HG02852 (cell line): ENCODE measurements around the gene RPGRIP1.
"Not testable (repeated sequence)": the region's sequence is repeated elsewhere in the genome, so short reads cannot be mapped to it uniquely, and the experiment has no call there.

Experiments used
- ATAC-seq: cut with Tn5 transposase; IDR thresholded peaks from one replicate; pipeline ENCODE4 v1.9.1; 2021; ENCODE audit warnings: mild to moderate bottlenecking, moderate library complexity; ENCODE audit not compliant: unreplicated experiment

RPGRIP1 gene

DNA sequence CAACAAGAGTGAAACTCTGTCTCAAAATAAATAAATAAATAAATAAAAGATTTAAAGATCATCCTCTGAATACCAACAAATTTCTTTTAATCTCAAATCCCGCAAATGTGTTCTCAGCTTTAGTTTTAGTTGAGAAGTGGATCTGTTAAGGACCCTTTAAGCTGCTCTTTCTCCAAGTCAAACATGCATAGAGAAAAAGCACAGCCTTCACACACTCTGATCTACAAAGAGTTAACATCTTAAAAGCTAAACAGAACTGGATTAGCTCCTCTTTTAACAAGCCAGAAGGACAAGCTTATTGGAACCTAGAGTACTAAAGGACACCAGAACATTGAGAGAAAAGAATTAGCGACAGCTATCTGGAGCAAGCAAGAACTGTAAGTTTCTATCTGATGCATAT is at the start of gene RPGRIP1:
TSS of gene RPGRIP1 (plus strand) at position 301 of the 400 bp plus-strand sequence. CDS start 7,894 bp downstream, outside the sequence.
- no peak for ATAC-seq

DNA sequence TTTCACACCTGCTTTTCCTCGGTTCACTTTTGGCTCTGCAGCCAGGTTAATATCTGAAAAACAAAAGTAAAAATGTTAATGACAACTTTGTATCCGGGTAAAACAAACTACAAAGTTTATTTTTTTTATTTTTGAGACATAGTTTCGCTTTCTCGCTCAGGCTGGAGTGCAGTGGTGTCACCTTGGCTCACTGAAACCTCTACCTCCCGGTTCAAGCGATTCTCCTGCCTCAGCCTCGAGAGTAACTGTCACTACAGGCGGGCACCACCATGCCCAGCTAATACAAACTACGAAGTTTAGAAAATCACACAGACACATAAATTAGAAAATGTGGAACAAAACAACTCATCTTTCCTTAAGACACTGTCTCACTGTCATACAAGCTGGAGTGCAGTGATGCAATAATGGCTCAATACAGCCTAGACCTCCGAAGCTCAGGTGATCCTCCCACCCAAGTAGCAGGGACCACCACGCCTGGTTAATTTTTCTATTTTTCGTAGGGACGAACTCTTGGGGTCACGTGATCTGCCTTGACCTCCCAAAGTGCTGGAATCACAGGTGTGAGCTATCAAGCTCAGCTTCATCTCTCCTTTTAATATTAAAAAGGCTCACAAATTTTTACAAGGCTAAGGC is 48.7 kb upstream of the RPGRIP1 start:
- no peak for ATAC-seq

DNA sequence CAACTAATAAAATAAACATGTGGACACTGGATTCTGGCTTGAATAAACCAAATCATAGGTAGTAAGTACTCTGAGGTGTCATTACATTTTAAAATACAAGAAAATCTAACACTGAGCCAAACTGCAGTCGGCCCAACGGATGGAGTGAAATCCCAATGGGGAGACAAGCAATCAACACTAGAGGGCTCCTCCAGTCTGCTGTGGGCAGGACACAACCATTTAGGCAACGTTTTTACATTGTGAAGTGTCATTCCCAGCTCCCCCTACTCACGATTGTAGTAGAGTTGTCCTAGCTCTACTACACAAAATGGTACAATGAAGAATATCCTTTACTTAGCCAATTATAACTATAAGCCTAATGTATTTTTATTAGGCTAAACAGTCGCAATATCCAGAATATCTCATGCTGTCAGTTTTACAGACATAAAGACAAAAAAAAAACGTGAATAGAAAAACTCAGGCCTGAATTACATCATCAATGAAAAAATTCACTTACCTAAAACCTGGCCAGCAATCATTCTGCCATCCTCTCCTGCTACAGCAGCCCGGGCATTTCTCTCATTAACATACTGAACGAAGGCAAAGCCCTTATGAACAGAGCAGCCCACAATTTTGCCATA is 46.3 kb upstream of the RPGRIP1 start:
- no peak for ATAC-seq

GRCh38 chr14:21234112-21234511 is 45.8 kb upstream of the RPGRIP1 start:
- ATAC-seq, result no peak

- no peak for ATAC-seq
These were observed 42.7 kb upstream of the RPGRIP1 start for GRCh38 chr14:21236948-21237797.

DNA sequence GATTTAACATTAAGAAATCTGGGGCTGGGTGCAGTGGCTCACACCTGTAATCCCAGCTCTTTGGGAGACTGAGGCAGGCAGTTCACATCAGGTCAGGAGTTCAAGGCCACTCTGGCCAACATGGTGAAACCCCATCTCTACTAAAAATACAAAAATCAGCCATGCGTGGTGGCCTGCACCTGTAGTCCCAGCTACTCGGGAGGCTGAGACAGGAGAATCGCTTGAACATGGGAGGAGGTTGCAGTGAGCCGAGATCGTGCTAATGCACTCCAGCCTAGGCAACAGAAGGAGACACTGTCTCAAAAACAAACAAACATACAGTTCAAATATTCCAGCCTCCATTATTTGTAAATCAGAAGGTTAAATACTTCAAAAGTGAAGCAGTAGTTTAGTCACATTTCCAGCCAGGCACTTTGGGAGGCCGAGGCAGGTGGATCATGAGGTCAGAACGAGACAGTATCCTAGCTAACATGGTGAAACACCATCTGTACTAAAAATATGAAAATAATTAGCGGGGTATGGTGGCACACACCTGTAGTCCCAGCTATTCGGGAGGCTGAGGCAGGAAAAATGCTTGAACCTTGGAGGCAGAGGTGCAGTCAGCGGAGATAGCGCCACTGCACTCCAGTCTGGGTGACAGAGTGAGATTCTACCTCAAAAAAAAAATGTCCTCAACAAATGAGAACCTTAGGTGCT is 40.9 kb upstream of the RPGRIP1 start:
- ATAC-seq, result no peak

GRCh38 chr14:21240417-21240816 is 39.5 kb upstream of the RPGRIP1 start:
- ATAC-seq, result no peak

- ATAC-seq, result no peak
These were observed 38.6 kb upstream of the RPGRIP1 start for GRCh38 chr14:21241218-21241819.

GRCh38 chr14:21244544-21244943 is 35.3 kb upstream of the RPGRIP1 start:
- ATAC-seq, result no peak

DNA sequence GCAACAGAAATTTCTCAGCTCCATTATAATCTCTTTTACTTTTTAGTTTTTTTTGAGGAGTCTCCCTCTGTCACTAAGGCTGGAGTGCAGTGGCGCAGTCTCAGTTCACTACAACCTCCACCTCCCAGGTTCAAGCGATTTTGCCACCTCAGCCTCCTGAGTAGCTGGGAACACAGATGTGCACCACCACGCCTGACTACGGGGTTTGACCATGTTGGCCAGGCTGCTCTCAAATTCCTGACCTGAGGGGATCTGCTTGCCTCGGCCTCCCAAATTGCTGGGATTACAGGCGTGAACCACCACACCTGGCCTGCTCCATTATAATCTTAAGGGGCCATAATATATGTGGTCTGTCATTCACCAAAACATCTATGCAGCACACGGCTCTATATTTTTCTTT is 34.1 kb upstream of the RPGRIP1 start:
- ATAC-seq, result no peak

DNA sequence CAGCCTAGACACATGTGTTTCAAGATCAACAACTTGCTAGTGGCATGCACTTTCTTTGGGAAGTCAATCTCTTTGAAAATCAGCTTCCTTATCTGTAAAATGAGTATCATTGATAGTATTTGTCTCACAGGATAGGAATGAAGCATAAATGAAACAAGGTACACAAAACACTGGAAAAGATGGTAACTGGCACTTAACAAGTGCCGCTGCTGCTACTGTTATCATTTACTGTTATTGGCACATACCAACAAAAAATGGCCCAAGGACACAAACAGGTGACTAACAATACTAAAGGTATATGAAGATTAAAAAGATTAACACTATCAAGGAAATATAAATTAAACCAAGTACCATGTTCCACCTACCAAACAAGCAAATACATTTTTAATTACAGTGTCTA is 31.5 kb upstream of the RPGRIP1 start:
- no peak for ATAC-seq

GRCh38 chr14:21248739-21249411 is 31.0 kb upstream of the RPGRIP1 start:
- no peak for ATAC-seq

DNA sequence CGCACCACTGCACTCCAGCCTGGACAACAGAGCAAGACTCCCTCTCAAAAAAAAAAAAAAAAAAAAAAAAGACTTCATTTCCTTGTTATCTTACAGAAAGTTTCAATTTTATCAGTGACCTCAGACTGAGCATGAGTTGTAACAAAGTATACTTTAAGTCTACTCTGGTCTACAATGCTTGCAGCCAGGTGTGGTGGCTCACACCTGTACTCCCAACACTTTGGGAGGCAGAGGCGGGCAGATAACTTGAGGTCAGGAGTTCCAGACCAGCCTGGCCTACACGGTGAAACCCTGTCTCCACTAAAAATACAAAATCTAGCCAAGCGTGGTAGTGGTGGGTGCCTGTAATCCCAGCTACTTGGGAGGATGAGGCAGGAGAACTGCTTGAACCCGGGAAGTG is 28.7 kb upstream of the RPGRIP1 start:
- ATAC-seq, result no peak

GRCh38 chr14:21252149-21252548 is 27.7 kb upstream of the RPGRIP1 start:
- ATAC-seq, result no peak

DNA sequence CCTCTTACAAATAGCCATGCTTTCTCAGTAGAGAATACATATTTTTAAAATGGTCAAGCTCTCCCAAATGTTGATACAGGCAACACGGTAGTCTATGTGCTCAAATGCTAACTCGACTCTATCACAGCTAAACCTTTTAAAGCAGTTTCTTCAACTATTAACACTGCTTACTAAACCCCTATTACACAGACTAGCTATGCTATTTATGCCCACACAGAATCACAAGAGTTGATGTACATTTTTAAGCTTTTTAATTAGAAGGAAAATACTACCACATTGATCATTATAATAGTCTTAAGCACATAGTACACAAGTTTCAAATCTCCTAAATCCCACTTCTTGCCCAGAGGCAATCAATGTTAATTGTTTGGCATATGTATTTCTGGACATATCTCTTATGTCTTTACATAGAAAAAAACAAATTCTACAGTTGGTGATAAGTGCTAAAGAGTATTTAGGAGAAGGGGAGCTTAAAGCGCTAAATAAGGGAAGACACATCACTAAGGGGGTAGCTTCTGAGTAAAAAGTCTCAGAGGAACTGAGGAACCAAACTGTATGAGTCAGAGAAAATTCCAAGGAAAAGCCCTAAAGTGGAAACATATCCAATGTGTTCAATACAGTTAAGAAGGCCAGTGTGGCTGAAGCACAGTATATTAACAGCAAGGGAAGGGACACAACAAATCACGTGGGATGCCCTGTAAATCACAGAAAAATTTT is 24.3 kb upstream of the RPGRIP1 start:
- ATAC-seq, result no peak

DNA sequence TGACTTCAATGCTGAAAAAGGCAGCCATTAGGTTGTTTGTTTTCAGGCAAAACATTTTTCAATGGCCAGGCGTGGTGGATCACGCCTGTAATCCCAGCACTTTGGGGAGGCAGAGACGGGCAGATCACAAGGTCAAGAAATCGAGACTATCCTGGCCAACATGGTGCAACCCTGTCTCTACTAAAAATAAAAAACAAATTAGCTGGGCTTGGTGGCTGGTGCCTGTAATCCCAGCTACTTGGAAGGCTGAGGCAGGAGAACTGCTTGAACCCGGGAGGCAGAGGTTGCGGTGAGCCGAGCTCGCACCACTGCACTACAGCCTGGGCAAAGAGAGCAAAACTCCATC is 23.8 kb upstream of the RPGRIP1 start:
- ATAC-seq, result not testable (repeated sequence)

DNA sequence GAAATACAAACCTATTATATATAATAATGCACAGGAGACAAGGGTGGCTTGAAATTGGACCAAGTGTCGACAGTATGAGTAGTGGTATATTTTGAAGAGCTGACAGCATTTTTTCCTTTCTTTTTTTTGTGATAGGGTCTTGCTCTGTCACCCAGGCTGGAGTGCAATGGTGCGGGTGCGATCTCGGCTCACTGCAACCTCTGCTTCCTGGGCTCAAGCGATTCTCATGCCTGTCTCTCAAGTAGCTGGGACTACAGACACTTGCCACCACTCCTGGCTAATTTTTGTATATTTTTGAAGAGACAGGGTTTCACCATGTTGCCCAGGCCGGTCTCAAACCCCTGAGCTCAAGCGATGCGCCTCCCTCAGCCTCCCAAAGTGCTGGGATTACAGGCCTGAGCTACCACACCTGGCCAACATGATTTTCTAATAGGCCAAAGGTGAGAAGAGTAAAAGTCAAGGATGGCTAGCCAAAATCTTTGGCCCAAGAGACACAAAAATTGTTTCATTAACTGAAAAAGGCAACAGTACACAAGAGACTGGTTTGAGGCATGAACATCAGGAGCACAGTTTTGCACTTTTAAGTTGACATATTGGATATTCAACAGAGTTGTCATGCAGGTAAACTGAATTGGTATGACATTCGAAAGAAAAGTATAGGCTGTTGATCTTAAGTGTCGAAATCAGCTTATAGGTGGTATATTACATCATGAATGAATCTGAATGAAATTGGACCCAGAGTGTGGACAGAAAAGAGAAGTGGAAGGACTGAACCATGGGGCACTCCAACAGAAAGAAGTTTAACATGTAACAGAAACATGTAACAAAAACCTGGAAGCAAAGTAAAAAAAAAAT is 23.1 kb upstream of the RPGRIP1 start:
- no peak for ATAC-seq

DNA sequence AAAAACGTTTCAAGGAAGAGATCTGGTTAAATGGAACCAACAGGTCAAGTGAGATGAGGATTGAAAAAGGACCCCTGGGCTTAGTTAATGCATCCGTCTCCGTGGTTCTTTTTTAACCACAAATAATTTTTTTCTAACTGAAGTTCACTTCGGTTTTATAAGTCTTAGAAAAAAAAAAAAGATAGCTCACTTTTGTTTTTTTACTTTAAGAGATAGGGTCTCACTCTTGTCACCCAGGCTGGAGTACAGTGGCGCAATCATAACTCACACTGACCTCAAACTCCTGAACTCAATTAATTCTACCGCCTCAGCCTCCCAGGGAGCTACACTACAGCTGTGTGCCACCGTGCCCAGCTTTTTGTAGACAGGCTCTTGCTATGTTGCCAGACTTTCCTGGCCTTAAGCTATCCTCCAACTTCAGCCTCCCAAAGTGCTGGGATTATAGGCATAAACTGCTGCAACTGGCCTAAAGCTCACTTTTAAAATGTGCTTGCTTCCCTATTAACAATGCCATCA is 22.4 kb upstream of the RPGRIP1 start:
- no peak for ATAC-seq
